Uterus (tissue), 4 donors: ENCODE data around the gene UGT2A2. TPM values are rescaled to one million over a fixed set of nuclear protein-coding genes. Genes with fewer than 3 reads are reported as not detected.

ENCODE experiments used
- DNase-seq, 2 donors: peaks; one replicate each; pipeline ENCODE4 v3.0.0-alpha.2; 2019 to 2020
- H3K27ac ChIP-seq, 2 donors: fragments of 200-600 bp; sonication (generic); 1 replicate in 1 of 2; 2 replicates in 1 of 2; pipeline ENCODE4 v1.5.1; 2016 to 2018
- H3K27me3 ChIP-seq, 2 donors: fragments of 200-600 bp; sonication (generic); one replicate each; pipeline ENCODE4 v1.5.1; 2018 to 2019; ENCODE audit warnings: control low read depth in 1 of 2
- H3K36me3 ChIP-seq, 2 donors: fragments of 200-600 bp; sonication (generic); one replicate each; pipeline ENCODE4 v1.5.1; 2019; ENCODE audit warnings: control low read depth in 1 of 2
- H3K4me1 ChIP-seq, 2 donors: fragments of 200-600 bp; sonication (generic); one replicate each; pipeline ENCODE4 v1.5.1; 2018 to 2019; ENCODE audit warnings: control low read depth in 1 of 2
- H3K4me3 ChIP-seq, 2 donors: fragments of 200-600 bp; sonication (generic); 1 replicate in 1 of 2; 2 replicates in 1 of 2; pipeline ENCODE4 v1.5.1; 2018 to 2019; ENCODE audit warnings: mild to moderate bottlenecking in 1 of 2
- H3K9me3 ChIP-seq, 2 donors: fragments of 200-600 bp; sonication (generic); one replicate each; pipeline ENCODE4 v1.5.1; 2019; ENCODE audit warnings: control low read depth in 1 of 2
- POLR2A ChIP-seq, 2 donors: fragments of 450-650 bp; IDR thresholded peaks; one replicate each; pipeline ENCODE4 v1.6.1; 2016; ENCODE audit warnings: antibody characterized with exemption in 2 of 2, mild to moderate bottlenecking in 1 of 2, moderate library complexity in 1 of 2
- intact Hi-C: fragments of 100-400 bp; cut with DNase I; formaldehyde crosslinking; loops from one replicate; pipeline ENCODE4 v1.15.1; 2023; ENCODE audit warnings: low total_unique reads
- small RNA-seq: library from RNA; depleted of rRNA; stranded (forward); fragments of <200 nt; gene quantifications from one replicate; pipeline ENCODE3, GENCODE V24; 2016
- total RNA-seq, 4 donors: library from RNA; depleted of rRNA in 3 of 4; stranded (reverse); fragments of >200 nt in 3 of 4; gene quantifications; one replicate each; pipeline versions ENCODE4 v1.1.0 to v1.2.4, GENCODE V29; 2014 to 2023
- TF ChIP-seq, protein P1 (sequence below), 4 experiments: fragments of 200-600 bp in 2 of 4; fragments of 450-650 bp in 2 of 4; sonication (generic) in 2 of 4; IDR thresholded peaks; one replicate each; pipeline ENCODE4 v1.5.1; 2016 to 2019; ENCODE audit warnings: antibody characterized with exemption in 4 of 4, mild to moderate bottlenecking in 2 of 4, moderate library complexity in 1 of 4
- donor health status: DM: yes; HTN: yes; CAD: no.

Gene UGT2A2
- total RNA-seq, 4 donors from 2014 or later = 0.21 TPM; not detected in 3

DNA sequence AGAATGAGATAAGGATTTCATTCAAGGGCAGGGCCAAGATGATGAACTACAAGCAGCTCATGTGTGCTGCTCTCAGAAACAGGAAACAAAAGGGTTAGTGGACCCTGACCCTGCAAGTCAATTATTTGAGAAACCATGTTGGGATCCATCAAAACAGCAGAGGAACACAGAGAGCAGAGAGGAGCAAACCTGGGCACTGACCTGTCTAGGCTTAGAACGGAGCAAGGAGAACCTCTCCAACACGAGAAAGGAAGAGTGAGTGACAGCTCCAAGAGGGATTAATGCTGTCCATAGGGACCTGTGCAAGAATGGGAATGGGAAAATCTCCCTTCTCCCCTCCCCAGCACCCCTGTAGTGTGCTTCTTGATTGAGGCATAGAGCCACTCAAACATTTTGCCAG is 89.8 kb downstream of the UGT2A2 start:
- Histone ChIP-seq H3K27ac (no peak overlapping the region), H3K36me3 (no peaks in the 10 kb centered on the region), H3K4me1 (no peaks in the 10 kb centered on the region), H3K9me3 (no peaks in the 10 kb centered on the region), H3K27me3 (no peaks in the 10 kb centered on the region), H3K4me3 (no peak overlapping the region)
- no peak for DNase-seq
- intact Hi-C loops = no loop called here
- no peak for TF ChIP-seq POLR2A (IDR thresholded peaks at IDR 0.05)
- TF ChIP-seq, protein P1, sequence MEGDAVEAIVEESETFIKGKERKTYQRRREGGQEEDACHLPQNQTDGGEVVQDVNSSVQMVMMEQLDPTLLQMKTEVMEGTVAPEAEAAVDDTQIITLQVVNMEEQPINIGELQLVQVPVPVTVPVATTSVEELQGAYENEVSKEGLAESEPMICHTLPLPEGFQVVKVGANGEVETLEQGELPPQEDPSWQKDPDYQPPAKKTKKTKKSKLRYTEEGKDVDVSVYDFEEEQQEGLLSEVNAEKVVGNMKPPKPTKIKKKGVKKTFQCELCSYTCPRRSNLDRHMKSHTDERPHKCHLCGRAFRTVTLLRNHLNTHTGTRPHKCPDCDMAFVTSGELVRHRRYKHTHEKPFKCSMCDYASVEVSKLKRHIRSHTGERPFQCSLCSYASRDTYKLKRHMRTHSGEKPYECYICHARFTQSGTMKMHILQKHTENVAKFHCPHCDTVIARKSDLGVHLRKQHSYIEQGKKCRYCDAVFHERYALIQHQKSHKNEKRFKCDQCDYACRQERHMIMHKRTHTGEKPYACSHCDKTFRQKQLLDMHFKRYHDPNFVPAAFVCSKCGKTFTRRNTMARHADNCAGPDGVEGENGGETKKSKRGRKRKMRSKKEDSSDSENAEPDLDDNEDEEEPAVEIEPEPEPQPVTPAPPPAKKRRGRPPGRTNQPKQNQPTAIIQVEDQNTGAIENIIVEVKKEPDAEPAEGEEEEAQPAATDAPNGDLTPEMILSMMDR (IDR thresholded peaks at IDR 0.05) = no peak

DNA sequence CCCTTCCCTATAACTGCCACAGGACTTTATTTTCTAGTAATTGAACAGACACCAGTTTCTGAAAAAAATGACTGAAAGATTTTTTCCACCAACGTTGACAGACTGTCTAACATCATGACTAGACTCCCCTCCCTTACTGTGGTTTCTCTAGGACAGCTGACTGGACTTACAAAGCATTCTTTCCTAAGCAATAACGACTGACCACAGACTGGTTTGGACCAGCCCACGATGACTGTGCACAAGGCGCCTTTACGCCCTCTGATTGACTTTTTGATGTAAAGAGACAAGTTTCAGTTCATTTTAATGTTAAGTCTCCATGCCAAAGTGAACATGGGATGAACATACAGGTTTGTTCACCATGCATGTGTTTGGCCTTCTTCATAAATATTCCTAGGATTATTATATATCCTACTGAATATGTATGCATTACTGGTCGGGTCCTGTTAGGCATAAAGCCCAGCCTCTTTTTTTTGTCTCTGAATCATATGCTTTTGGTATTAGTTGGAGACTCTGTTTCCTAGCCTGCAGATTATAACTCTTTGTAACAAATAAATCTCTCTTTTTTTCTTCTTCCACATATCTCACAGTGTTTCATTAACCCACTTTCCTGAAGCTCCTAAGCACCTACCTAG is 93.2 kb downstream of the UGT2A2 start:
- DNase-seq = no peak
- Histone ChIP-seq H3K4me1 (no peaks in the 10 kb centered on the region), H3K27ac (no peak overlapping the region), H3K9me3 (no peaks in the 10 kb centered on the region), H3K36me3 (no peaks in the 10 kb centered on the region), H3K27me3 (no peaks in the 10 kb centered on the region), H3K4me3 (no peak overlapping the region)
- intact Hi-C loops = no loop called here
- TF ChIP-seq, protein P1 (IDR thresholded peaks at IDR 0.05) = no peak
- TF ChIP-seq POLR2A (IDR thresholded peaks at IDR 0.05) = no peak

Small RNAs within 50 kb of the gene (small RNA-seq; reads per million reads assigned to genes)
- not detected for gene UGT2A2

Other genes with a start within 250 kb of the UGT2A2 start
- gene UGT2B4, start 143.7 kb downstream of the UGT2A2 start, total RNA-seq = not detected
- not detected for gene UGT2A1, start 13.6 kb upstream of the UGT2A2 start, total RNA-seq
- 1 to 10 TPM in 3 of 4 donors, under 1 TPM in 1; 0.51 to 2.4 (median 2.2) TPM for gene SULT1B1, start 121.0 kb upstream of the UGT2A2 start, total RNA-seq
- 100 to 1,000 TPM in 1 of 4 donors, not detected in 3; 539 TPM for gene SULT1E1, start 220.5 kb upstream of the UGT2A2 start, total RNA-seq